NCI-H446 (cell line): ENCODE data around the gene SPDYE2B.
"Not testable (repeated sequence)": the region's sequence is repeated elsewhere in the genome, so short reads cannot be mapped to it uniquely, and the experiment has no call there.

Source experiments
- DNase-seq, 2 experiments: peaks; one replicate each; lab custom pipeline; 2025; lab: John Stamatoyannopoulos, UW

The SPDYE2B gene

GRCh38 chr7:102643404-102643803 is 6.7 kb upstream of the SPDYE2B start:
- not testable (repeated sequence) for DNase-seq

- DNase-seq, result not testable (repeated sequence)
Measured at GRCh38 chr7:102647813-102648212, 2.3 kb upstream of the SPDYE2B start.

- DNase-seq, result not testable (repeated sequence)
Measured at GRCh38 chr7:102664765-102665164, 14.6 kb downstream of the SPDYE2B start.

GRCh38 chr7:102666850-102667249 is 16.7 kb downstream of the SPDYE2B start:
- not testable (repeated sequence) for DNase-seq

GRCh38 chr7:102667523-102667922 is 17.4 kb downstream of the SPDYE2B start:
- DNase-seq, result not testable (repeated sequence)

GRCh38 chr7:102671166-102671955 is 21.2 kb downstream of the SPDYE2B start, which contains the start of gene POLR2J2:
Gene POLR2J2, minus strand, starts transcription at chr7:102671663. Its CDS starts 62 bp downstream, at chr7:102671601.
- DNase-seq, result not testable (repeated sequence)

- DNase-seq, result not testable (repeated sequence)
Measured at GRCh38 chr7:102671956-102672307, 21.8 kb downstream of the SPDYE2B start.

- not testable (repeated sequence) for DNase-seq
Measured at GRCh38 chr7:102673447-102674067, 23.4 kb downstream of the SPDYE2B start.

- DNase-seq, result not testable (repeated sequence)
Measured at GRCh38 chr7:102675545-102675944, 25.4 kb downstream of the SPDYE2B start.

- not testable (repeated sequence) for DNase-seq
Measured at GRCh38 chr7:102680780-102681179, 30.7 kb downstream of the SPDYE2B start.

GRCh38 chr7:102682560-102682959 is 32.4 kb downstream of the SPDYE2B start:
- DNase-seq, result not testable (repeated sequence)

GRCh38 chr7:102688299-102689036 is 38.3 kb downstream of the SPDYE2B start:
- not testable (repeated sequence) for DNase-seq

- DNase-seq, result not testable (repeated sequence)
Measured at GRCh38 chr7:102689436-102690282, 39.5 kb downstream of the SPDYE2B start.

GRCh38 chr7:102690602-102691001 is 40.5 kb downstream of the SPDYE2B start:
- DNase-seq, result not testable (repeated sequence)

- not testable (repeated sequence) for DNase-seq
Measured at GRCh38 chr7:102694008-102694407, 43.9 kb downstream of the SPDYE2B start.

GRCh38 chr7:102695033-102695552 is 45.0 kb downstream of the SPDYE2B start:
- DNase-seq, result not testable (repeated sequence)

GRCh38 chr7:102696009-102696408 is 45.9 kb downstream of the SPDYE2B start:
- DNase-seq, result not testable (repeated sequence)

GRCh38 chr7:102697642-102698512 is 47.8 kb downstream of the SPDYE2B start:
- DNase-seq, result not testable (repeated sequence)

- DNase-seq, result not testable (repeated sequence)
Measured at GRCh38 chr7:102698962-102699750, 49.0 kb downstream of the SPDYE2B start.
